Measurements from ENCODE around the gene HYI.
"Not testable (repeated sequence)": the region's sequence is repeated elsewhere in the genome, so short reads cannot be mapped to it uniquely, and the experiment has no call there.

HYI gene

DNA sequence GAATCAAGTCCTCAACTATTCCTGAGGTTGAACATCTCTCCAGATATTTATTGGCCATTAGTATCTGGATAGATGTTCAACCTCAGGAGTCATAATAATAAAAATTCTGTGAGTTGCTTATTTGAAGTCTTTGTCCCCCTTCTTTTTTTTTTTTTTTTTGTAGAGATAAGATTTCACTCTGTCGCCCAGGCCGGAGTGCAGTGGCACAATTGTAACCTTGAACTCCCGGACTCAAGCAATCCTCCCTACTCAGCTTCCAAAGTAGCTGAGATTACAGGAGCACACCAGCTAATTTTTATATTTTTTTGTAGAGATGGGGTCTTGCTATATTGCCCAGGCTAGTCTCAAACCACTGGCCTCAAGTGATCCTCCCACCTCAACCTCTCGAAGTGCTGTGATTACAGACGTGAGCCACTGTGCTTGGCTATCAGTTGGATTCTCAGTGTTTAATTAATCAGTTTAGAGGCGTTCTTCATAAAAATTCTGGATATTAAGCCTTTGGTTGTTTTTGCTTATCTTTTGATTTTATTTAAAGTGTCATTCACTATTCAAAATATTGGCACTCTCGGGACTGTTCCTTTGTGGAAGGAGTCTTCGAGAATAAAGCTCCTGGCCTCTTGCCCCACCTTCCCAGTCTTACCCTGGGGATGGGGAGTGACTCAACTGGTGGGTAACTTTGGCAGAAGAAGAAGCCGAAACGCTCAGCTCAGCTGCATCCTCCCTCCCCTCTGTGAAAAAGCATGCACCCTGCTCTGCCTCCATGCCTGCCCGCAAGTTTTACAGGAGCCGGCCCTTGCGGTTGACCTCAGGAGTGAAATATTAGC lies 11.2 kb upstream of the HYI start:
- no peak for DNase-seq (ENCODE audit: low read depth in 2 of 2)

GRCh38 chr1:43463479-43463878 lies 9.7 kb upstream of the HYI start:
- no peak for DNase-seq (ENCODE audit: low read depth in 2 of 2)

DNA sequence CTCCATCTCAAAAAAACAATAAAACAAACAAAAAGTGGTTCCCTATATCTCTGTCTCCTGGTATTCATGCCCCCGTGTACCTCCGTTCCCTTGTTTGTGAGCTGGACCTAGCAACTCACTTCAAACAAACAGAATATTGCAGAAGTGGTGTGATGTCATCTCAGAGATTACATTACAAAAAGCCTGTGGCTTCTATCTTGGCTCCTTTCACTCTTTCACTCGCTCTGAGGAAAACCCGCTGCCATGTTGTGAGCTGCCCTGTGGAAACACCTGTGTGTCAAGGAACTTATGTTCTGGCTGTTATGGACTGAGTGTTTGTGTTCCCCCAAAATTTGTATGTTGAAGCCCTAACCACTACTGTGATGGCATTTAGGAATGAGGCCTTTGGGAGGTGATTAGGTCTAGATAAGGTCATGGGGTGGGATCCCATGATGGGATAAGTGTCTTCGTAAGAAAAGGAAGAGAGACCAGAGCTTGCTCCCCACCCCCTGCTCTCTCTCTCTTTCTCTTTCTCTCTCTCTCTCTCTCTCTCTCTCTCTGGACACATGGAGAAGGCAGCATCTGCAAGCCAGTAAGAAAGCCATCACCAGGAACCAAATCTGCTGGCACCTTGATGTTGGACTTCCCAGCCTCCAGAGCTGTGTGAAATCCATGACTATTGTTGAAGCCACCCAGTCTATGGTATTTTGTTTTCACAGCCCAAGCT lies 7.4 kb upstream of the HYI start:
- no peak for DNase-seq (ENCODE audit: low read depth in 2 of 2)

- DNase-seq (ENCODE audit: low read depth in 2 of 2), result not testable (repeated sequence)
Measured at GRCh38 chr1:43458379-43458778, 4.6 kb upstream of the HYI start.

GRCh38 chr1:43455213-43455889 lies 1.6 kb upstream of the HYI start:
- no peak for DNase-seq (ENCODE audit: low read depth in 2 of 2)

DNA sequence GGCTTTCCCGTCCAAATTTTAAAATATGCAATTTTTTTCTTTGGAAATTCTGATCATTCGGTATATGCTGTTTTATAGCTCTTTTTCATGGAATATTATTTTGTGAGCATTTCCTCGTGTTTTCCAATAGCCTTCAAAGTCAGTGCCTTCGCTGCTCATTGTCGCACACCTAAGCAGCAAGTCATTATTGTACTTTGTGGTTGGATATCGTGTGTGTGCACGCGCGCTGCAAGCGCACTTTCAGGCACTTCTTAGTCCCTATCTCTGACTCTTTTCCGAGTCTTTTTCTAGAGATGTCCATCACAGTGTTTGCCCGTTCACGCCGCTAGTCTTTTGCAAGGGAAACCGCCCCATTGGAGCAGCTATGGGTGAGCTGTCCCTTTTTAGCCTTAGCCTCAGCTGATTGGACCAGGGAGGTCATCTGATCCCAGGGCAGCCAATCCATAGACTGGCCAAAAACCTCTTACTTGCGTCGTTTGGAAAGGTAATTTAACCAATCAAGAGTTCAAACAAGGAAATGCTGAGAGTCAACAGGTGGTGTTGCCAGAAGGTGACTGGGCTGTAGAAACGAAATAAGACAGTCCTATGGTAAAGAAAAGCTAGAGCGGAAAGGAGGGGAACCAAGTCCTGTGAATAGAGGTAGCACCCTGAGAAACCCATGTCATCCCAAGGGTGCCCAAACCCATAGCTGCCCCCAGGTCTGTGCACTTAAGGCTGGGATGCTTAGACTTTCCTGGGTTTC lies 710 bp upstream of the HYI start:
- DNase-seq (ENCODE audit: low read depth in 2 of 2), result peak in 1 of 2 donors; percentile 26

DNA sequence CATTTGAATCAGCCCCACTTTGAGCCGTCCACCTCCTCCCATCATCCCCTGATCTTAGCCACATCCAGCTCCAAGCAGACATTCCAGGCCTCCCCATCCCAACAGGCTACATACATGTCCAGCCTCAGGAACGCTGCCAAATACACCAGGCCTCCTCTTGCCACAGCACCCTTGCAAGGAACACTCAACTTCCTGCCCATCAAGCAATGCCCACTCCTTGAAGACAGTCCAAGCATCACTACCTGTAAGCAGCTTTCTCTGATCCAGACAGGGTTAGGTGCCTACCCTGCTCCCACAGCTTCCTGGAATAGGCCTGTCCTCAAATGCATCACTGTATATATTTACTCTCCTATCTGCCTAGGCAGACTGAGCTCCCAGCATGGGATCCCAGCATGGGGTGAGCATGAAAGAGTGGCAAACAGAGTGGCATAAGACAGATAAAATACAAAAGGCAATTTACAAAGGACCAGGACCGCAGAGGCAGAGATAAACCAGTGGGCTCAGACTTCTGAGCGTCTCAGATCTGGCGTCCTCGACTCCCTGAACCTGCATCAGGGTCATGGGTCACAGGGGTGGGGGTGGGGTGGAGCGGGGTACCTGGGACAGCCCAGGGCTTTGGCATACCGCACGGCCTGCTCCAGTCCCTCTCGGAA lies 816 bp downstream of the HYI start:
- no peak for DNase-seq (ENCODE audit: low read depth in 2 of 2)

DNA sequence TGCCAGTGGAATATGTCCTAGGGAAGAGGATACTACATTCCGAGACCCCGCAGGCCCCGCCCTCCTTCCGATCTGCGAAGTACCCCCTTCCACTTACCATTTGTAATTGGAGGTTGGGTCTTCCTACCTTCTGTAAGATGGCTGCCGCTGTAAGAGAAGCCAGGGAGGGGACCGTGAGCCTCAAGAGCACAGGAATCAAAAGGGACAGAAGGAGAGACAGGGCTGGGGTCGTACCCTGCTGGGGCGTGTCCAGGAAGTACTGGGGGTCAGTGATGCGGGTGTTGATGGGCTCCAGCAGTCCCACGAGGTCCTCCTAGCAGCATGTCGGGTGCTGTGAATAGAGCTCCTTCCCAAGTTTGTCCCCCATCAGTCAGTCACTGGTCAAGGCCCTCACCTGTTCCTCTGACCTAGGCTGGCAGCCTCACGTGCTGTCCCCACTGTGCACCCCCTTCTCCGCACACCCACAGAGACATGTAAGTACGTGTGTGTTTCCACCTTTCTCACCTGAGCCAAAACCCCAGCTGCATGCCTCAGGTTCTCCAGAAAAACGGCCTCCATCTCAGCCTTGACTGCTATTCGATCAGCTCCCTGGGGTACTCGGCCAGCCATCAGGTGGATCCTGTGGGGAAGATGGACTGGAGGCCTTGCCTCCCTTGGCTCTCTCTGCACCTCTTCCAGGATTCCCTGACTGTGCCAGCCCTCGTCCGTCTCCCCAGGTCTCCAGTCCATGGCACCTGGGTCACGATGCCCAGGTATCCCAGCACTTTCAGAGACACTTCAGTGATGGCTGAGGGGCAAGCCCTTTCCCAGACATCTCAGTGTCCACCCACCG lies 1.8 kb downstream of the HYI start:
- DNase-seq (ENCODE audit: low read depth in 2 of 2), result no peak

- DNase-seq (ENCODE audit: low read depth in 2 of 2), result no peak
Measured at GRCh38 chr1:43451157-43451591, 2.6 kb downstream of the HYI start.

DNA sequence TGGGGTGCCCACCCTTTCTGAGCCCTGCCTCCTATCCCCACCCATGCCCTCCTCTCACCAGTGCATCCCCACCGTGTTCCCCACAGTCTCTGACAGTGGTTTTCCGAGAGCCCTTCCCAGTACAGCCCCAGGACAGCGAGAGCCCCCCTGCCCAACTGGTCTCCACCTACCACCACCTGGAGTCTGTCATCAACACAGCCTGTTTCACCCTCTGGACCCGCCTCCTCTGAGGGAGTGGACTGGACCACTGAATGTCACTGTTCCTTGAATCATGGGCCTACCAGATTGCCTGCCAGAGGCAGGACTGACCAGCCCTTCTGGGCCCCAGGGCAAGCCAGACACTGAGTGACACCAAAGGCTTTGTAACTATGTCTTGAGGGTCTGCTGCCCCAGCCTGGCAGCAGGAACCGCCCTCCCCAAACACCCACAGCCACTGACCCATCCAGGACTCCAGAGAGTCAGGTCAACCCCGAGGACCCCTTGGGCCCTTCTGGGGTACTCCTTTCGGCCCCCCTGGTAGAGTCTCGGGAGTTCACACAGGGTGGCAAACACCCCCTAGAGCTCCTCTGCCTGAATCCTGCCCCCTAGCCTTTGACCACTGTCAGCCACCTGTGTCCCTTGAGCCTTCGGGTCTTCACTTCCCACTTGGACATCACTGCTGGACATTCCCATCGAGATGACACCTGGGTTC lies 3.3 kb downstream of the HYI start:
- DNase-seq (ENCODE audit: low read depth in 2 of 2), result no peak

DNA sequence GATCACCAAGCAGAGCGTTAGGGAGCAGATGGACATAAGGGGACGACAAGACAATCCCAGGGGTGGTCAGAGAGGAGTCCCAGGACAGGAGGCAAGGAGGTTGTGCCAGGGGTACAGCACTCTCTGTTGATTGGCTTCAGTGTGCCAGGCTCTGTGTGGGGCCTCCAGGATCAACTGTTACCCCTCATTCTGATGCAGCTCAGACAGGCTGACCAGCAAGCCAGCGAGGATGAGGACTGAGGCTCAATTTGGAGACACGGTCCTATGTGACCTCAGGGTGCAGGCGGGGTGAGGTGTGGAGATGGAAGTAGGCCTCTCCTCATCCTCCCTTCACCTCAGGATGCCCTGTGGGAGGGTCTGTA lies 4.0 kb downstream of the HYI start:
- DNase-seq (ENCODE audit: low read depth in 2 of 2), result no peak

DNA sequence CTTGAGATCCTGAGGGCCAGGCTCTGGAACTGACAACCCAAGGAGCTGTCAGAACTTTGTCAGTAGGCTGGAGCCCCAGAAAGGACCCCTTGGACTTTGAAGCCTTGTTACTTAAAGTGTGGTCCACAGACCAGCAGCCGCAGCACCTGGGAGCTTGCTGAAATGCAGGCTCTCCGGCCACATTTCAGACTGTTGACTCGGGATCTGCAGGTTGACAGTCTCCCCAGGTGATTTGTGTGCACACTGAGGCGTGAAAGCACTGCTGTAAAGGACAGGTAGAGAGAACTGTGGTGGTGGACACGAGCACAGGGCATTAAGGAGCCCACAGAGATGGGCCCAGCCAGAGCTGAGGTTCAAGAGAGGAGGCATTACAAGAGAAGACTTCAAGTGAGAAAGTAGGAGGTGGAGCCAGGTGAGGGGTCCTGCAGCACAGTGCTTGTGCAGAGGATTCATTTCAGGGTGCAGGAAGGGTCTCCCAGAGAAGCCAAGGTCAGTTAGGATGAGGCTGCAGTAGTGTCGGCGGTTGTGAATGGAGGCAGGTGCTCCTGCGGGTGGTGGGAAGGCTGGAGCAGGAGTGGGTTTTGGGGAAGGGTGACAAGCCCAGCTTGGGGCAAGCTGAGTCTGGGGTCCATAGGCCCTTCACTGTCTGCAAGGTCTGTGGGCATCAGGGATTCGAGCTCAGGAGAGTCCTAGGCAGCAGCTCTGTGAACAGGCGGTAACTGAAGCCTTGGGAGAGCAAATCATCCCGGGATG lies 4.6 kb downstream of the HYI start:
- no peak for DNase-seq (ENCODE audit: low read depth in 2 of 2)

DNA sequence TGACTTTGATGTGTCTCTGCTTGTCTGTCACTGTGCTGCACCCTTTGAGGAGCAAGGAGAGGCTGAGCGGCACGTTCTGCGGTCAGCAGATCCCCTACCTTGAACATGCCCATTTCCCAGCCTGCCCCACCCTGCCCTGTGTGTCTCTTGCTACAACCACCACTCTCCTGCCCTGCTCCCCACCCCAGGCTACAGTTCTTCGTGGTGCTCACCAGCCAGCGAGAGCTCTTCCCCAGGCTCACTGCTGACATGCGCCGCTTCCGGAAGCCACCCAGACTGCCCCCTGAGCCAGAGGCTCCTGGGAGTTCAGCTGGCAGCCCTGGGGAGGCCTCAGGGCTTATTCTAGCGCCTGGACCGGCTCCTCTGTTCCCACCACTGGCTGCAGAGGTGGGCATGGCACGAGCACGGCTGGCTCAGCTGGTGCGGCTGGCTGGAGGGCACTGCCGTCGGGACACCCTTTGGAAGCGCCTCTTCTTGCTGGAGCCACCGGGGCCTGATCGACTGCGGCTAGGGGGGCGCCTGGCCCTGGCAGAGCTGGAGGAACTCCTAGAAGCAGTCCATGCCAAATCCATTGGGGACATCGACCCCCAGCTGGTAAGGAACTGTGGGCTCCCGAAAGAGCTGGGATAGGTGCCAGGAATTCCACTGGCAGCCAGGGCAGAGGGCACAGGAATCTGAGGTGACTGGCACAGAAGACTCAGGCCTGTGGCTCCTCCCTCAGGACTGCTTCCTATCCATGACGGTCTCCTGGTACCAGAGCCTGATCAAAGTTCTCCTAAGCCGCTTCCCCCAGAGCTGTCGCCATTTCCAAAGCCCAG lies 5.6 kb downstream of the HYI start:
- DNase-seq (ENCODE audit: low read depth in 2 of 2), result no peak

DNA sequence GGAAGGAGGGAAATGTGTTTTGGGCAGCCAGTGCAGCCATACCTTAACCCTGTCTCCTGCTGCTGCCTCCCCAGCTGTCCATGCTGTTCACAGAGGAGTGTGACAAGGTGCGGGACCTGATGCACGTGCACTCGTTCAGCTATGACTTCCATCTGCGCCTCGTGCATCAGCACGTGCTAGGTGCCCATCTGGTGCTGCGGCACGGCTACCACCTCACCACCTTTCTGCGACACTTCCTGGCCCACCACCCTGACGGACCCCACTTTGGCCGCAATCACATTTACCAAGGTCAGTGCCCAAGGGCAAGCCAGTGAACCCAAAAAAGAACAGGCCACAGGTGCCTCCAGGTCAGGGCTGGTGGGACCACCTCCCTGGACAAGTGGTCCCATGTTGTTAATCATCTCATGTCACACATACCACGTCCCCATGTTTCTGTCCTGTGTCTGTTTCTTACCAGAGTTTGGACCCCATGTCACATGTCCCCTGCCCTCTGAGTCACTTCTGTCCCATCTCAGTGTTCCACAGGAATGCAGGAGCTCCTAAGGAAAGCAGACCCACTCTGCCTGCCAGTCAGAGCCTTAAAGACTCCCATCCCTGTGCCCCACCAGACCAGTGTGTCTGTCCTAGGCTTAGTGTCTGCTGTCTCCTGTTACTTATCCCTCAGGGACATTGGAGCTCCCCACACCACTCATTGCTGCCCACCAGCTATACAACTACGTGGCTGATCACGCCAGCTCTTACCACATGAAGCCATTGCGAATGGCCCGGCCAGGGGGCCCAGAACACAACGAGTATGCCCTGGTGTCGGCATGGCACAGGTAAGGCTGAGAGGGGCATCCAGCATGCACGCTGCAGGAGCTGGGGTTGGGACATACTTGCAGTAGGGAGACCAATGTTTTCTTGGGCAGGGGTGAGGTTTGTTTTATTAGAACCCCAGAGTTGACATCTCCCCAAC lies 6.6 kb downstream of the HYI start:
- no peak for DNase-seq (ENCODE audit: low read depth in 2 of 2)

GRCh38 chr1:43446388-43446740 lies 7.4 kb downstream of the HYI start:
- no peak for DNase-seq (ENCODE audit: low read depth in 2 of 2)

- DNase-seq (ENCODE audit: low read depth in 2 of 2), result no peak
Measured at GRCh38 chr1:43445606-43446387, 7.9 kb downstream of the HYI start.

DNA sequence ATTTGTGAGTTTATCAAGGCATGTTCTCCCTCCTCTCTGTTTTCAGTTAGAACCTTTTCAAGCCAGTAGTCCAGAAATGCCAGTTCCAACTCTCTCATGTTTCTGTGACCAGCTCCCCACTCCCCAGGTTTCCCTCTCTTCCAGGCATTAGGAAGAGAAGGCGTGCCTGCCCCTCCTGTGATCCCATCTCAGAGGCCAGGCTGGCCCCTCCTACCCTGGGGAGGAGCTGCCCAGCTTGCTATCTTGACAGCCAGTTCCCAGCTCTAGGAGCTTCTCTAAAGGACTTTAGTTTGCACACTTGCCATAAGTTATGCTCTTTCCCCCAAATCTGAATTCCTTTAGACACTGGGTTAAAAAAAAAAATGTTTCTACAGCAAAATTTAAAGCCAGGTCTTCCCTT lies 8.9 kb downstream of the HYI start:
- no peak for DNase-seq (ENCODE audit: low read depth in 2 of 2)

All from stimulated activated CD8-positive, alpha-beta memory T cell treated with anti-CD3 and anti-CD28 coated beads, Interleukin-15, amount 100 ng/mL, for 4 hours (primary cell).